Cardiac fibroblast (primary cell): ENCODE data around the gene FBXW4.
"Not testable (repeated sequence)": the region's sequence is repeated elsewhere in the genome, so short reads cannot be mapped to it uniquely, and the experiment has no call there.

ENCODE experiments used
- DNase-seq, 2 donors: peaks; one replicate each; pipeline versions ENCODE4 v3.0.0 to v3.0.0-alpha.2; 2010; ENCODE audit warnings: low read depth in 2 of 2
- H3K4me3 ChIP-seq, 2 donors: replicated peaks in 1 of 2; 1 replicate in 1 of 2; 2 replicates in 1 of 2; pipeline ENCODE4 v1.5.1; 2011; ENCODE audit warnings: low read depth in 2 of 2, low read length in 2 of 2, mild to moderate bottlenecking in 2 of 2, moderate library complexity in 1 of 2
- CTCF ChIP-seq: IDR thresholded peaks from one replicate; pipeline ENCODE4 v1.5.1; 2011; ENCODE audit warnings: low read depth, mild to moderate bottlenecking, low read length, inconsistent platforms

FBXW4 gene

GRCh38 chr10:101595591-101596433 lies 99.2 kb downstream of the FBXW4 start:
- TF ChIP-seq CTCF = no peak
- DNase-seq = peak in 1 of 2 donors; percentile 18
- H3K4me3 ChIP-seq = no peak overlapping the region

GRCh38 chr10:101593331-101593730 lies 101.6 kb downstream of the FBXW4 start:
- not testable (repeated sequence) for H3K4me3 ChIP-seq, DNase-seq

- H3K4me3 ChIP-seq = peak overlapping the region; percentile 98 to 99
- TF ChIP-seq CTCF = no peak
- peak; percentile 56 to 73 for DNase-seq
Measured at GRCh38 chr10:101588879-101589278, 106.1 kb downstream of the FBXW4 start.

- peak; percentile 94 to 96 for DNase-seq
- H3K4me3 ChIP-seq = peak within 1 kb of the TSS; percentile 98 to 99
Measured at GRCh38 chr10:101587725-101588653, 107.0 kb downstream of the FBXW4 start, which contains the start of the genes DPCD and POLL. TSS of gene DPCD (plus strand) at chr10:101588321. CDS start at chr10:101588337, 16 bp downstream. TSS of gene POLL (minus strand) at chr10:101588257. CDS start at chr10:101587360, 897 bp downstream.

GRCh38 chr10:101585841-101586240 lies 109.1 kb downstream of the FBXW4 start:
- TF ChIP-seq CTCF = no peak
- H3K4me3 ChIP-seq = no peak overlapping the region
- no peak for DNase-seq

More at GRCh38 chr10:101587725-101588653, 107.0 kb downstream of the FBXW4 start, which contains the start of the genes DPCD and POLL:
- TF ChIP-seq CTCF = no peak

DNA sequence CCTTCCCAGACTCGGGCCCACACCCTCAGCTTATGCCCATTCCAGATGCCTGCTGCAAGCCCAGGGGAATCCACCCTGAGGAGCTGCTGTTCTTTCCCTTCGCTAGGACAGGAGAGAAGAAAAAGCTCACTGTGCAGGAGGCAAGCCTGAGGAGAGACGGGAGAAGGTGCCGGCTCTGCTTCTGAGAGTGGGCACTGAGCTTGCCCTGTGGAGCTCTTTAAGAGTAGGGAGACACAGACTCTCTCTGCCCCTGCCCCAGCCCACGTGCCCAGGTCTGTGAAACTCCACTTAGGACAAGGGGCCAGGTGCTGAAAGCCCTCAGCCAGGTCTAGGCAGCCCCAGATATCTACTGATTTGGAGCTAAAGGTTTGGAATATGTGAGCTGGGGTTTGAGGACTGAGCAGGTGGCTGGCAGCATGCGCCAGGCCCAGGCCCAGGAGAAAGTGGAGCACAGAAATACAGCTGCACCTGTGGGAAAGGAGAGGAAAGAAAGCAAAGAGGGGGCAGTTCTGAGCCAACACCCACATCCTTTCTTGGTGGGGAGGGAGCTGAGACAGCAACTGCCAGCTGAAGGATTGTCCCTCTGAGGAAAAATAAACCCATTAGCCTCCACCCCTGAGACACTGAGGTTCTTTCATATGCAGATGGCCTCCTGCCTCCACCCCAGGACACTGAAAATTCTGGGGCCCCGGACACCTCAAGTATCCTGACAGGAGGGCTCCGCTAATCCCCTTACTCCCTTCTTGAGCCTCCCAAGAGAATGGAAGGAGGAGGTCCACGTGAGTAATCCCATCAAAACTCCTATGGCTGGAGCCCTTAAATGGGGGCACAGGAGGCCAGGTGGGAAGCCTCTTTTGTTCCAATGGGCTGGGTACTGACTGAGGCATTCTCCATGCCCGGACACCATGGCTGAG lies 114.2 kb downstream of the FBXW4 start:
- TF ChIP-seq CTCF = no peak
- DNase-seq = no peak
- H3K4me3 ChIP-seq = no peak overlapping the region
